Measurements from ENCODE around the gene ZGPAT. TPM values are rescaled to one million over a fixed set of nuclear protein-coding genes. Genes with fewer than 3 reads are reported as not detected.

ZGPAT gene
- total and polyA plus RNA-seq, 2 of the 13 experiments (the other 11 are each of a cell fraction or from before 2014, with no cell fraction given), result 23.0 to 41.9 TPM

DNA sequence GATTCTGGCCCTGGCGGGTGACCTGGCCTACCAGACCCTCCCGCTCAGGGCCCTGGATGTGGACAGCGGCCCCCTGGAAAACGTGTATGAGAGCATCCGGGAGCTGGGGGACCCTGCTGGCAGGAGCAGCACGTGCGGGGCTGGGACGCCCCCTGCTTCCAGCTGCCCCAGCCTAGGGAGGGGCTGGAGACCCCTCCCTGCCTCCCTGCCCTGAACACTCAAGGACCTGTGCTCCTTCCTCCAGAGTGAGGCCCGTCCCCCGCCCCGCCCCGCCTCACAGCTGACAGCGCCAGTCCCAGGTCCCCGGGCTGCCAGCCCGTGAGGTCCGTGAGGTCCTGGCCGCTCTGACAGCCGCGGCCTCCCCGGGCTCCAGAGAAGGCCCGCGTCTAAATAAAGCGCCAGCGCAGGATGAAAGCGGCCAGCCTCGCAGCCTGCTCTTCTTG, 30.9 kb downstream of the ZGPAT start (continued):
- TF ChIP-seq, protein P1, sequence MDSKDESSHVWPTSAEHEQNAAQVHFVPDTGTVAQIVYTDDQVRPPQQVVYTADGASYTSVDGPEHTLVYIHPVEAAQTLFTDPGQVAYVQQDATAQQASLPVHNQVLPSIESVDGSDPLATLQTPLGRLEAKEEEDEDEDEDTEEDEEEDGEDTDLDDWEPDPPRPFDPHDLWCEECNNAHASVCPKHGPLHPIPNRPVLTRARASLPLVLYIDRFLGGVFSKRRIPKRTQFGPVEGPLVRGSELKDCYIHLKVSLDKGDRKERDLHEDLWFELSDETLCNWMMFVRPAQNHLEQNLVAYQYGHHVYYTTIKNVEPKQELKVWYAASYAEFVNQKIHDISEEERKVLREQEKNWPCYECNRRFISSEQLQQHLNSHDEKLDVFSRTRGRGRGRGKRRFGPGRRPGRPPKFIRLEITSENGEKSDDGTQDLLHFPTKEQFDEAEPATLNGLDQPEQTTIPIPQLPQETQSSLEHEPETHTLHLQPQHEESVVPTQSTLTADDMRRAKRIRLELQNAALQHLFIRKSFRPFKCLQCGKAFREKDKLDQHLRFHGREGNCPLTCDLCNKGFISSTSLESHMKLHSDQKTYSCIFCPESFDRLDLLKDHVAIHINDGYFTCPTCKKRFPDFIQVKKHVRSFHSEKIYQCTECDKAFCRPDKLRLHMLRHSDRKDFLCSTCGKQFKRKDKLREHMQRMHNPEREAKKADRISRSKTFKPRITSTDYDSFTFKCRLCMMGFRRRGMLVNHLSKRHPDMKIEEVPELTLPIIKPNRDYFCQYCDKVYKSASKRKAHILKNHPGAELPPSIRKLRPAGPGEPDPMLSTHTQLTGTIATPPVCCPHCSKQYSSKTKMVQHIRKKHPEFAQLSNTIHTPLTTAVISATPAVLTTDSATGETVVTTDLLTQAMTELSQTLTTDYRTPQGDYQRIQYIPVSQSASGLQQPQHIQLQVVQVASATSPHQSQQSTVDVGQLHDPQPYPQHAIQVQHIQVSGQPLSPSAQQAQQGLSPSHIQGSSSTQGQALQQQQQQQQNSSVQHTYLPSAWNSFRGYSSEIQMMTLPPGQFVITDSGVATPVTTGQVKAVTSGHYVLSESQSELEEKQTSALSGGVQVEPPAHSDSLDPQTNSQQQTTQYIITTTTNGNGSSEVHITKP (CRISPR knock-in tag; IDR thresholded peaks at IDR 0.05; ENCODE audit: low read depth), result 0 out of 2 replicates have a peak, but pooled peaks have one; percentile 17
- TF ChIP-seq GABPB1 (CRISPR knock-in tag; IDR thresholded peaks at IDR 0.05) (no peak), ZNF383 (CRISPR knock-in tag; IDR thresholded peaks at IDR 0.05; ENCODE audit: borderline replicate concordance) (peak; percentile 73; the same call in 1 of the 2 replicates), PCBP2 (optimal IDR thresholded peaks at IDR 0.05; ENCODE audit: low read depth, low read length, poor library complexity, severe bottlenecking) (peak; percentile 15), ZBTB43 (CRISPR knock-in tag; conservative IDR thresholded peaks at IDR 0.05) (no peak), ZNF503 (CRISPR knock-in tag; IDR thresholded peaks at IDR 0.05) (no peak), ZBTB3 (CRISPR knock-in tag; IDR thresholded peaks at IDR 0.05; ENCODE audit: borderline replicate concordance, low read depth) (peak; percentile 29; the same call in 1 of the 2 replicates), RBFOX2 (IDR thresholded peaks at IDR 0.05; ENCODE audit: low read depth, low read length) (peak; percentile 87), ZNF292 (CRISPR knock-in tag; IDR thresholded peaks at IDR 0.05; ENCODE audit: borderline replicate concordance, low read depth) (no peak; the same call in 1 of the 2 replicates), ZFY (CRISPR knock-in tag; IDR thresholded peaks at IDR 0.05) (0 out of 2 replicates have a peak, but pooled peaks have one; percentile 5), ZNF20 (CRISPR knock-in tag; IDR thresholded peaks at IDR 0.05) (peak; percentile 70), ZNF121 (CRISPR knock-in tag; IDR thresholded peaks at IDR 0.05) (no peak), KIAA2018 (CRISPR knock-in tag; IDR thresholded peaks at IDR 0.05; ENCODE audit: borderline replicate concordance) (no peak)
